CD8-positive, alpha-beta memory T cell (primary cell): Measurements from ENCODE around the gene ZCCHC14. TPM values are rescaled to one million over a fixed set of nuclear protein-coding genes. Genes with fewer than 3 reads are reported as not detected.
"Not testable (repeated sequence)": the region's sequence is repeated elsewhere in the genome, so short reads cannot be mapped to it uniquely, and the experiment has no call there.

Experiments
- CTCF ChIA-PET: fragments of 350-600 bp; sonication (Branson Sonifier 250); formaldehyde crosslinking; loops from one replicate; lab custom pipeline; 2021; ENCODE audit warnings: antibody characterized with exemption; lab: Charles Lee
- POLR2A ChIA-PET: fragments of 350-600 bp; sonication (Branson Sonifier 250); formaldehyde crosslinking; loops from one replicate; lab custom pipeline; 2021; ENCODE audit warnings: antibody characterized with exemption; lab: Charles Lee
- DNase-seq, 5 donors: peaks; one replicate each; pipeline versions ENCODE4 v3.0.0 to v3.0.0-alpha.2; 2020 to 2022; ENCODE audit warnings: mixed read lengths in 1 of 5
- H3K27ac ChIP-seq: one replicate; pipeline ENCODE4 v1.7.0; 2013; ENCODE audit warnings: low read depth, mild to moderate bottlenecking, low read length, moderate library complexity
- H3K27me3 ChIP-seq: 2 replicates; pipeline ENCODE4 v1.7.0; 2013; ENCODE audit warnings: low read length, mild to moderate bottlenecking; ENCODE audit not compliant: insufficient read depth, poor library complexity, severe bottlenecking
- H3K36me3 ChIP-seq: 2 replicates; pipeline ENCODE4 v1.7.0; 2013; ENCODE audit warnings: mild to moderate bottlenecking, low read length, moderate library complexity; ENCODE audit not compliant: insufficient read depth
- H3K4me1 ChIP-seq: 2 replicates; pipeline ENCODE4 v1.7.0; 2013; ENCODE audit warnings: mild to moderate bottlenecking, low read length, moderate library complexity; ENCODE audit not compliant: insufficient read depth
- H3K4me3 ChIP-seq: 2 replicates; pipeline ENCODE4 v1.7.0; 2013; ENCODE audit warnings: mild to moderate bottlenecking, low read length
- H3K9me3 ChIP-seq: 2 replicates; pipeline ENCODE4 v1.7.0; 2013; ENCODE audit warnings: mild to moderate bottlenecking, low read length
- H3K27ac Mint-ChIP-seq, 8 donors: one replicate each; pipeline ENCODE4 v1.8.0; 2020 to 2021; ENCODE audit warnings: mixed read lengths in 8 of 8, mild to moderate bottlenecking in 6 of 8, inconsistent platforms in 3 of 8, moderate library complexity in 3 of 8
- H3K27me3 Mint-ChIP-seq, 2 donors: one replicate each; pipeline ENCODE4 v1.8.0; 2020 to 2021; ENCODE audit warnings: mixed read lengths in 2 of 2, mild to moderate bottlenecking in 1 of 2, moderate library complexity in 1 of 2
- H3K36me3 Mint-ChIP-seq, 3 donors: one replicate each; pipeline ENCODE4 v1.8.0; 2020 to 2021; ENCODE audit warnings: mixed read lengths in 3 of 3, inconsistent platforms in 1 of 3, mild to moderate bottlenecking in 1 of 3
- H3K4me1 Mint-ChIP-seq, 3 donors: one replicate each; pipeline ENCODE4 v1.8.0; 2020 to 2021; ENCODE audit warnings: mixed read lengths in 3 of 3, inconsistent platforms in 1 of 3, mild to moderate bottlenecking in 1 of 3
- H3K4me3 Mint-ChIP-seq, 7 donors: one replicate each; pipeline ENCODE4 v1.8.0; 2020 to 2021; ENCODE audit warnings: mixed read lengths in 7 of 7, mild to moderate bottlenecking in 6 of 7, moderate library complexity in 4 of 7, inconsistent platforms in 2 of 7
- H3K9me3 Mint-ChIP-seq, 5 donors: one replicate each; pipeline ENCODE4 v1.8.0; 2020 to 2022; ENCODE audit warnings: mixed read lengths in 5 of 5, mild to moderate bottlenecking in 3 of 5, moderate library complexity in 2 of 5, inconsistent platforms in 1 of 5
- polyA plus RNA-seq: library from polyadenylated mRNA; unstranded; fragments of 300-500 nt; fragmentation: Illumina TruSeq; gene quantifications from one replicate; pipeline ENCODE4 v1.2.3, GENCODE V29; 2021
- total RNA-seq, 2 experiments: library from RNA; stranded (reverse); gene quantifications; one replicate each; pipeline ENCODE4 v1.2.3, GENCODE V29; 2021

The ZCCHC14 gene
- total and polyA plus RNA-seq, 3 experiments from 2014 or later: 0.77 to 6.2 (median 6.1) TPM

DNA sequence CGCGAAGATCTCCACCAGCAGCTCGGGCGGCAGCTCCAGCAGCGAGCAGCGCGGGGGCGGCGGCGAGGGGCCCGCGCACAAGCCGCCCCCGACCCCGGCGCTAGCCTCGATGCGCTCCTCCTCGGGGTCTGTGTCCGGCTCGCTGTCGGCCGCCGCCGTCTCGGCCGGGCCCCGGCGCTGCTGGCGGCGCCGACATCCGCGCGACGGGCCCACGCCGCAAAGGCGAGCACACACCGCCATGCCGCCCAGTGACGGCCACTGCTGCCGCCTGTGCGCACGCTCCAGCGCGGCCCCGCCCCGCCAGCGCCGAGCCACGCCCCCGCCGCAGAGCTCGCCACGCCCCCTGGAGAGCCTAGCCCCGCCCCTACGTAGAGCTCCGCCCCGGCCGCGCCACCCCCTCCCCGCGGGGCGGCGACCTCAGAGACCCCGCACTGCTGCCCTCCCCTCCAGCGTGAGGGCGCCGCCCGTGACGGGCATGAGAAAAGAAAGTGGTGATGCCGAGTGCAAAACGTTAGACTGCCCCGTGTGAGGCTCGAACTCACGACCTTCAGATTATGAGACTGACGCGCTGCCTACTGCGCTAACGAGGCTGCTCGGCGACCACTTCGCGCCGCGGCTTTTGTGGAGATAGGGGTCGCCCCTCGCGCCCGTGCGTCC lies 109.2 kb downstream of the ZCCHC14 start, which contains the start of gene FBXO31:
FBXO31 (minus strand) TSS at position 272 of the 657 bp plus-strand sequence; CDS start at position 240, 32 bp downstream.
- Mint-ChIP-seq H3K9me3 (peaks cover 0 to 3% (median 3%) of the 10 kb centered on the region in 5 donors), H3K36me3 (peaks cover 0 to 17% (median 0%) of the 10 kb centered on the region in 3 donors), H3K27me3 (peaks cover 0 to 6% of the 10 kb centered on the region in 2 donors), H3K27ac (peak within 1 kb of the TSS; percentile 90 to 99 (median 96)), H3K4me1 (peaks cover 55 to 75% (median 57%) of the 10 kb centered on the region in 3 donors), H3K4me3 (peak within 1 kb of the TSS; percentile 90 to 96 (median 94))
- no peaks in the 10 kb centered on the region for H3K36me3 ChIP-seq
- DNase-seq: peak; percentile 83 to 92 (median 90)
- POLR2A ChIA-PET: interaction anchor here (0.5 to 2.9 kb wide), 9 partner anchors 10 to 1771 kb away, joined by 3 to 38 read pairs (median 3); partner anchors contain the start of genes C16orf95, GSE1, KLHDC4 and MAP1LC3B
- no peaks in the 10 kb centered on the region for H3K27me3 ChIP-seq
- peaks cover 49% of the 10 kb centered on the region for H3K4me1 ChIP-seq
- CTCF ChIA-PET: interaction anchor here (0.6 to 4.8 kb wide), 10 partner anchors 9 to 566 kb away, joined by 3 to 41 read pairs (median 4); partner anchors contain the start of gene C16orf95
- peak within 1 kb of the TSS; percentile 78 for H3K27ac ChIP-seq
- H3K4me3 ChIP-seq: peak within 1 kb of the TSS; percentile 87
- no peaks in the 10 kb centered on the region for H3K9me3 ChIP-seq

DNA sequence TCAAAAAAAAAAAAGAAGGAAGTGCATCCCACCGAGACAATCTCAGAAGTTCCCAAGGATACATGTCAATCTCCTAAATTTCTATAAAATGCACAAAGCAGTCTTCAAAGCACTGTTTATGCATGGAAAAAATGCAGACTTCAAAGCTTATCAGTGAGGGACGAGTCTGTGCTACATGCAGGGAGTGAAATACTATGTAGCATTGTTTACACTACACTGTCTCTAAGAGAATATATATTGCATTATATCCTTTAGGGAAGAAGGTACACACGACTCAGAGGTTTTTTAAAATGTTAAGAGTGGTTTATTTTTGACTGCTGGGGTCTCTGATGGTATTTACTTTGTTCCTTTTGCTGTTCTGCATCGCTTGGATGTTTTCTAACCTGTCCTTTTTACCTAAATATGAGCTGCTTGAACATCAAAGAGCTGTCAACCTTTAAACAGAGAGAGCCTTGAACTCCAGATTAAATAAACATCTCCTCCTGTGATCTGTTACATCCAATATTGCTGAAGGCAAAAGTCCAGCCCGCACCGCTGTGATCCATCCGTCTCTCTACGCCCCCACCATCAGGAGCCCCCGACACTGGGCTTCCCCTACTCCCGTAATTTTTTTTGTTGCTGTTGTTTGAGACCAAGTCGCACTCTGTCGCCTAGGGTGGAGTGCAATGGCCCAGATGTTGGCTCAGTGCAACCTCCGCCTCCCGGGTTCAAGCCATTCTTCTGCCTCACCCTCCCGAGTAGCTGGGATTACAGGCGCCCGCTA lies 110.6 kb downstream of the ZCCHC14 start:
- Histone ChIP-seq H3K9me3 (no peaks in the 10 kb centered on the region), H3K4me3 (peak overlapping the region; percentile 87), H3K27ac (peak overlapping the region; percentile 78), H3K27me3 (no peaks in the 10 kb centered on the region), H3K36me3 (no peaks in the 10 kb centered on the region), H3K4me1 (peaks cover 36% of the 10 kb centered on the region)
- H3K4me3 Mint-ChIP-seq: peak overlapping the region; percentile 77 to 96 (median 84)
- peaks cover 0 to 20% (median 0%) of the 10 kb centered on the region in 3 donors for H3K36me3 Mint-ChIP-seq
- POLR2A ChIA-PET: interaction anchor here (1.0 to 2.9 kb wide), 3 partner anchors 11 to 93 kb away, joined by 12 to 38 read pairs (median 22); partner anchors contain the start of genes C16orf95 and MAP1LC3B
- peak overlapping the region; percentile 86 to 99 (median 91) for H3K27ac Mint-ChIP-seq
- H3K4me1 Mint-ChIP-seq: peaks cover 42 to 70% (median 45%) of the 10 kb centered on the region in 3 donors
- peaks cover 0 to 7% of the 10 kb centered on the region in 2 donors for H3K27me3 Mint-ChIP-seq
- peaks cover 0 to 3% (median 3%) of the 10 kb centered on the region in 5 donors for H3K9me3 Mint-ChIP-seq
- peak in 1 of 5 donors; percentile 11 for DNase-seq
- CTCF ChIA-PET: interaction anchor here (1.7 to 4.8 kb wide), 2 partner anchors 12 to 49 kb away, joined by 4 to 41 read pairs; no protein-coding TSS in a partner anchor

DNA sequence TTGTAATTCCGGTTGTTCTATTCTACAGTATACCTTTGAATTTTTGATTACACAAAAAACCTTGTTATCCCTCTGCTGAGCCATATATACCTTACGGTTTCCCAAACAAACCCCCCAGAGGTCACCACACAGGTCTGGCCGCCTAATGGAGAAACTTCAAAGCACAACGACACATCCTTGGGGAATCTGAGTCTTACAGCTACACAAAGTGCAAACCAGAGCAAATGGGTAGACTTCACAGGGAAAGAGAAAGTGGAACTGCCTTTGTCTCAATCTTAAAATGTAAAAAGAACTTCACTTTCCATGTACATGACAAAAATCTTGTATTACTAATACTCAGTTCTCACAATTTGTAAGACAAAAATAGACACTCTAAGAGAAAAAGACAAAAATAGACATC lies 111.9 kb downstream of the ZCCHC14 start:
- Mint-ChIP-seq H3K27ac (peak overlapping the region; percentile 41 to 99 (median 88)), H3K4me1 (peaks cover 44 to 71% (median 46%) of the 10 kb centered on the region in 3 donors), H3K27me3 (peaks cover 0 to 7% of the 10 kb centered on the region in 2 donors), H3K9me3 (peaks cover 0 to 3% (median 3%) of the 10 kb centered on the region in 5 donors), H3K4me3 (peak overlapping the region; percentile 72 to 94 (median 82)), H3K36me3 (peaks cover 0 to 29% (median 2%) of the 10 kb centered on the region in 3 donors)
- no peaks in the 10 kb centered on the region for H3K36me3 ChIP-seq
- no peaks in the 10 kb centered on the region for H3K27me3 ChIP-seq
- peak overlapping the region; percentile 34 for H3K4me3 ChIP-seq
- H3K4me1 ChIP-seq: peaks cover 31% of the 10 kb centered on the region
- no peak overlapping the region for H3K27ac ChIP-seq
- POLR2A ChIA-PET: no interaction called here
- DNase-seq: no peak
- CTCF ChIA-PET: interaction anchor here (4.8 kb wide), 1 partner anchor 14 kb away, joined by 41 read pairs; no protein-coding TSS in a partner anchor
- no peaks in the 10 kb centered on the region for H3K9me3 ChIP-seq

DNA sequence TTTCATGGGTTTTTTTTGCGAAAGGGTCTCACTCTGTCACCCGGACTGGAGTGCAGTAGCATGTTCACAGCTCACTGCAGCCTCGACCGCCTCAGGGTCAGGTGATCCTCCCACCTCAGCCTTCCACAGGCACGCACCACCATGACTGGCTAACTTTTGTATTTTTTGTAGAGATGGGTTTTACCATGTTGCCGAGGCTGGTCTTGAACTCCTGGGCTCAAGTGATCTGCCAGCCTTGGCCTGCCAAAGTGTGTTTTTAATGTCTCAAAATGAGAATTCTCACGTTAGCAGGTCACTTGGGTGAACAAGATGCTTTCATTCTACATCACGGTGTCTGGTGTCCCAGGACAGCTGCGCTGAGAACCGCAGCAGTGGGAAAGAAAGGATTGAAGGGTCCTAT lies 112.4 kb downstream of the ZCCHC14 start:
- no peak overlapping the region for H3K27ac ChIP-seq
- H3K36me3 Mint-ChIP-seq: peaks cover 0 to 32% (median 2%) of the 10 kb centered on the region in 3 donors

DNA sequence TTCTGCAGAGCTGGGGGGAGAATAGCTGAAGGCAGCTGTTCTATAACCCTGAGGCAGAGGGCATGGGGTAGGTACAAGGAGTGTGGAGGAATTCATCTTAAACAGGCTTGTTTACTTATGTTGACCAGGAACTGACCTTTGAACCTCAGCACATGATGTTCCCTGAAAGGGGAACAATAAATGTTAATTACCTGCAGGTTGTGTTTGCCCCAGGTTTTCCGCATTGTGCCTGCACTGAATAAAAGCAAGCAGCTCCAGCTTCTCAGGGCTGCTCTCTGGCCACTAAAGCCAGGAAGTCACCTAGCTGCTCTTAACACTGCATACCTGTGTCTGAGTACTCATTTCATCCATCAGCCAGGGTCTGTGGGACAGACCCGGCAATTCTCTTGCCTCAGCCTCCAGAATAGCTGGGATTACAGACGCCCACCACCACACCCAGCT lies 113.5 kb downstream of the ZCCHC14 start:
- peaks cover 43 to 68% (median 50%) of the 10 kb centered on the region in 3 donors for H3K4me1 Mint-ChIP-seq
- H3K27ac ChIP-seq, DNase-seq, H3K4me3 ChIP-seq, POLR2A ChIA-PET, H3K9me3 ChIP-seq, H3K27me3 ChIP-seq, H3K36me3 ChIP-seq, H3K27me3 Mint-ChIP-seq, H3K9me3 Mint-ChIP-seq: not testable (repeated sequence)
- peaks cover 25% of the 10 kb centered on the region for H3K4me1 ChIP-seq
- peak overlapping the region in 1 of 8 donors; percentile 61 for H3K27ac Mint-ChIP-seq
- CTCF ChIA-PET: interaction anchor here (0.9 kb wide), 1 partner anchor 54 kb away, joined by 3 read pairs; no protein-coding TSS in a partner anchor
- H3K4me3 Mint-ChIP-seq: peak overlapping the region in 1 of 7 donors; percentile 18
- H3K36me3 Mint-ChIP-seq: peaks cover 0 to 33% (median 2%) of the 10 kb centered on the region in 3 donors

More for the DNA sequence above, 112.4 kb downstream of the ZCCHC14 start:
- Mint-ChIP-seq H3K4me1 (peaks cover 45 to 72% (median 49%) of the 10 kb centered on the region in 3 donors), H3K27me3 (peaks cover 0 to 7% of the 10 kb centered on the region in 2 donors), H3K4me3 (peak overlapping the region; percentile 72 to 94 (median 82)), H3K9me3 (peaks cover 0 to 3% (median 3%) of the 10 kb centered on the region in 5 donors), H3K27ac (peak overlapping the region in 7 of 8 donors; percentile 48 to 99 (median 90))
- H3K4me1 ChIP-seq: peaks cover 31% of the 10 kb centered on the region
- ChIA-PET CTCF (interaction anchor here (0.9 to 4.8 kb wide), 2 partner anchors 14 to 56 kb away, joined by 3 to 41 read pairs; no protein-coding TSS in a partner anchor), POLR2A (no interaction called here)
- H3K36me3 ChIP-seq: no peaks in the 10 kb centered on the region
- no peaks in the 10 kb centered on the region for H3K27me3 ChIP-seq
- peak overlapping the region; percentile 34 for H3K4me3 ChIP-seq
- H3K9me3 ChIP-seq: no peaks in the 10 kb centered on the region
- DNase-seq: no peak

DNA sequence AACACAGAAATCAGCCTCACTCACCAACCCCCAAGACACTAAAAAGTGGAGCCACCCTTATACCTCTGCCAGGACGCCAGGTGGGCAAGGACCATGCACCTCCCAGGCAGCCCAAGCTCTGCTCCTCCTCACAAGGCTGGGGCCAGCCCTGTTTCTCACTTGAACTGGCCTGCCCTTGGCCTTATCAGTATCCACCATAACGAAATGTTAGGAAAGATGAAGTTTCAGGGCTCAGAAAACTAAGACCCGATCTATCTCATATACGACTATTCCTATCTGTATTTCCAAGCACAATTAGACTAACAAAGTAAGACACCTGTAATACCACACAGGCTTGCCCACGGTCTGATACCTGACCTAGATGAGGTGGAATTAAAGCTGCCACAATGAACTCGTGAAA lies 116.2 kb downstream of the ZCCHC14 start:
- peaks cover 14% of the 10 kb centered on the region for H3K4me1 ChIP-seq
- H3K9me3 Mint-ChIP-seq: no peaks in the 10 kb centered on the region
- peaks cover 0 to 3% of the 10 kb centered on the region in 2 donors for H3K27me3 Mint-ChIP-seq
- CTCF ChIA-PET: no interaction called here
- POLR2A ChIA-PET: no interaction called here
- H3K27ac Mint-ChIP-seq: peak overlapping the region in 2 of 8 donors; percentile 54 to 94
- H3K27ac ChIP-seq: peak overlapping the region; percentile 16
- H3K4me3 Mint-ChIP-seq: no peak overlapping the region
- H3K4me1 Mint-ChIP-seq: peaks cover 37 to 71% (median 46%) of the 10 kb centered on the region in 3 donors
- H3K36me3 Mint-ChIP-seq: peaks cover 0 to 40% (median 5%) of the 10 kb centered on the region in 3 donors
- DNase-seq: no peak
- no peaks in the 10 kb centered on the region for H3K36me3 ChIP-seq
- H3K4me3 ChIP-seq: no peak overlapping the region
- no peaks in the 10 kb centered on the region for H3K27me3 ChIP-seq
- no peaks in the 10 kb centered on the region for H3K9me3 ChIP-seq

DNA sequence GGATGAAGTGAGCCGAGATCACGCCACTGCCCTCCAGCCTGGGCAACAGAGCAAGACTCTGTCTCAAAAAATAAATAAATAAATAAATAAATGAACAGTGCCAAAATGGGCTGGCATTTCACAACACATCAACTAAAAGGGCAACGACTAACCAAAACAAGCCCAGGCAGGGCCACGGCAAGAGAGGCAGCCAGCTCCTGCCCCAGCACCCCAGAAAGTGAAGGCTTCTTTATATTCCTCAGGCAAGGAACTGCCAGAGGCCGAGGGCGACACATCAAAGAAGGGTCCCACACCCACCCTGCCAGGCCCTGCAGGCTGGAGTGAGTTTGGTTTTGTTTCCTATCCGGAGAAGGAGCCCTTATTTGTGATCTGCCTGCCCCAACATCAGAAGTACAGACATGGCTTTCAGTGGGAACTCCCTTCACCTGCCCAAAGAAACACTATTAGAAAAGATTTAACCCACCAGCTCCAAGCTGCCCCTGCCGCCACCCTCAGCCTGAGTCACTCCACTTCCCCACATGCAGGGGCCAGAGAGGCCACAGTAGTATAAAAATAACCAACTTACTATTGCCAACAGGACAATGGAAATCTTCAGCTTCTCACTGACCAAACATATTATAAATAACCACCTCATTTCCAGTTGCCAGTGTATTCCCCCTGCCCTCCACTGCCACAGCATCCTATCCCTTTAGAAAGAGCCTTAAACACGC lies 117.2 kb downstream of the ZCCHC14 start:
- Histone ChIP-seq H3K36me3 (no peaks in the 10 kb centered on the region), H3K4me3 (no peak overlapping the region), H3K9me3 (no peaks in the 10 kb centered on the region), H3K27me3 (no peaks in the 10 kb centered on the region), H3K27ac (no peak overlapping the region), H3K4me1 (peaks cover 3% of the 10 kb centered on the region)
- Mint-ChIP-seq H3K36me3 (peaks cover 0 to 39% (median 5%) of the 10 kb centered on the region in 3 donors), H3K27ac (peak overlapping the region in 3 of 8 donors; percentile 38 to 79 (median 54)), H3K27me3 (peaks cover 0 to 2% of the 10 kb centered on the region in 2 donors), H3K9me3 (no peaks in the 10 kb centered on the region), H3K4me3 (peak overlapping the region in 1 of 7 donors; percentile 59), H3K4me1 (peaks cover 31 to 70% (median 41%) of the 10 kb centered on the region in 3 donors)
- peak in 1 of 5 donors; percentile 13 for DNase-seq
- ChIA-PET CTCF (interaction anchor here (1.3 to 1.4 kb wide), 2 partner anchors 8 to 11 kb away, joined by 3 read pairs; partner anchors contain the start of gene FBXO31), POLR2A (no interaction called here)
